Coronary artery (tissue), 2 donors: ENCODE results near the gene RBP2.

Experiments used
- DNase-seq: peaks from one replicate; pipeline ENCODE4 v3.0.0-alpha.2; 2017; ENCODE audit warnings: low spot score
- H3K27ac ChIP-seq, 2 donors: fragments of 200-600 bp; sonication (generic); one replicate each; pipeline ENCODE4 v1.5.1; 2016 to 2019
- H3K4me3 ChIP-seq: fragments of 200-600 bp; sonication (generic); 2 replicates; pipeline ENCODE4 v1.5.1; 2016; ENCODE audit warnings: mild to moderate bottlenecking, moderate library complexity
- CTCF ChIP-seq: fragments of 200-600 bp; sonication (generic); IDR thresholded peaks from one replicate; pipeline ENCODE4 v1.5.1; 2019; ENCODE audit warnings: antibody characterized with exemption

The RBP2 gene

GRCh38 chr3:139506766-139507165, 30.4 kb upstream of the RBP2 start:
- no peak overlapping the region for H3K4me3 ChIP-seq
- no peak for TF ChIP-seq CTCF
- no peak overlapping the region for H3K27ac ChIP-seq
- DNase-seq, result no peak

- DNase-seq, result no peak
- H3K4me3 ChIP-seq, result no peak overlapping the region
- H3K27ac ChIP-seq, result no peak overlapping the region
- TF ChIP-seq CTCF, result no peak
Observed at GRCh38 chr3:139505829-139506386, 29.6 kb upstream of the RBP2 start.

GRCh38 chr3:139499536-139499935, 23.2 kb upstream of the RBP2 start:
- no peak for DNase-seq
- Histone ChIP-seq H3K4me3 (no peak overlapping the region), H3K27ac (no peak overlapping the region)
- no peak for TF ChIP-seq CTCF

DNA sequence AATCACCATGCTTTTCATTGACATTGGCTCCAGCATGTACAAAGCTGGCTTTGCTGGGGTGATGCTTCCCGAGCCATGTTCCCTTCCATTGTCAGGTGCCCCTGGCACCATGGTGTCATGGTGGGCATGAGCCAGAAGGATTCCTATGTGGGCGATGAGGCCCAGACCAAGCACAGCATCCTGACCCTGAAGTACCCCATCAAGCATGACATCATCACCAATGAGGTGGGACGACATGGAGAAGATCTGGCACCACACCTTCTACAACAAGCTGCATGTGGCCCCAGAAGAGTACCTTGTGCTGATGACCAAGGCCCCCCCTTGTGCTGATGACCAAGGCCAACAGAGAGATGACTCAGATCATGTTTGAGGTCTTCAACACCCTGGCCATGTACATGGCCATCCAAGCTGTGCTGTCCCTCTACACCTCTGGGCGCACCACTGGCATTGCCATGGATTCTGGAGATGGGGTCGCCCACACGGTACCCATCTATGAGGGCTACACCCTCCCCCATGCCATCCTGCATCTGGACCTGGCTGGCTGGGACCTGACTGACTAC, 17.6 kb upstream of the RBP2 start:
- no peak for DNase-seq
- TF ChIP-seq CTCF, result no peak
- Histone ChIP-seq H3K27ac (no peak overlapping the region), H3K4me3 (no peak overlapping the region)

GRCh38 chr3:139491966-139492365, 15.7 kb upstream of the RBP2 start:
- Histone ChIP-seq H3K4me3 (no peak overlapping the region), H3K27ac (no peak overlapping the region)
- no peak for TF ChIP-seq CTCF
- DNase-seq, result no peak

DNA sequence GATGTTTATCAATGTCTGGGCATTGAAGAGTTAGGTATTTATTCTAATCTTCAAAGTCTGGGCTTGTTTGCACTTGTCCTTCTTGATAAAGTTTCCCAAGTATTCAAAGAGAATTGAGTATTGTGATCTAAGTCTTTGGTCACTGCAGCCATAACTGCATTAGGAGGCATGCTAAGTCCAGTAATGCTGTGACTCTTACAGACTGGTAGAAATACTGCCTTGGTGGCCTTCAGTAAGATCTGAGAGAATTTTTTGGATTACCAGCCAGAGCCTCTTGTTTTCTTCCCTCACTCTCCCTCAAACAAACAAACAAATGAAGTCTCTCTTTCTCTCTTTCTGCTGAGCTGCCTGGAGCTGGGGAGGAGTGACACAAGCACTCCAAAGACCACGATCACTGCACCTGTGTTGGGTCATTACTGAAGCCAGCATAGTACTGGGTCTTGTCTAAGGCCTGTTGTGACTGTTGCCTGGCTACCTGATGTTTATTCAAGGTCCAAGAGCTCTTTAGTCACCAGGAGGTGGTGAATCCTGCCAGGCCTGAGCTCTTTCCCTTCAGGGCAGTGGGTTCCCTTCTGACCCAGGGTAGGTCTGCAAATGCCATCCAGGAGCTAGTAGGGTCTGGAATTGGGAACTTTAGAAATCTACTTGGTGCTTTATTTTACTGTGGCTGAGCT, 14.8 kb upstream of the RBP2 start:
- Histone ChIP-seq H3K4me3 (no peak overlapping the region), H3K27ac (no peak overlapping the region)
- TF ChIP-seq CTCF, result no peak
- no peak for DNase-seq

DNA sequence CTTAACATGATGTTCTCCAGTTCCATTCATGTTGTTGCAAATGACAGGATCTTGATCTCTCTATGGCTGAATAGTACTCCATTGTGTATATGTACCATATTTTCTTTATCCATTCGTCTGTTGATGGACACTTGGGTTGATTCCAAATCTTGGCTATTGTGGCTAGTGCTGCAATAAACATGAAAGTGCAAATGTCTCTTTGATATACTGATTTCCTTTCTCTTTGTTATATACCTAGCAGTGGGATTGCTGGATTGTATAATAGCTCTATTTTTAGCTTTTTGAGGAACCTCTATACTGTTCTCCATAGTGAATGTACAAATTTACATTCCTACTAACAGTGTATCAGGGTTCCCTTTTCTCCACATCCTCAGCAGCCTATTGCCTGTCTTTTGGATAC, 5.9 kb upstream of the RBP2 start:
- H3K27ac ChIP-seq, result no peak overlapping the region
- DNase-seq, result no peak
- H3K4me3 ChIP-seq, result no peak overlapping the region
- TF ChIP-seq CTCF, result no peak
